Neural cell (in vitro differentiated cells): ENCODE measurements around the gene WNT10A.

Source experiments
- CTCF ChIP-seq: fragments of 450-650 bp; IDR thresholded peaks from 2 replicates; pipeline ENCODE4 v1.5.1; 2014; ENCODE audit warnings: antibody characterized with exemption, mild to moderate bottlenecking, moderate library complexity; ENCODE audit not compliant: poor library complexity, severe bottlenecking
- EP300 ChIP-seq: fragments of 450-650 bp; conservative IDR thresholded peaks from 2 replicates; pipeline ENCODE4 v1.6.1; 2014; ENCODE audit warnings: antibody characterized with exemption, mild to moderate bottlenecking, moderate library complexity; ENCODE audit not compliant: poor library complexity, severe bottlenecking
- EZH2 ChIP-seq: fragments of 200-600, 300-800 bp; shearing (Covaris generic), sonication (generic); IDR thresholded peaks from 2 replicates; pipeline ENCODE4 v1.6.1; 2014; ENCODE audit warnings: antibody characterized with exemption, low read length, borderline replicate concordance, mild to moderate bottlenecking; ENCODE audit not compliant: insufficient read depth, poor library complexity, severe bottlenecking
- MXI1 ChIP-seq: fragments of 450-650 bp; conservative IDR thresholded peaks from 2 replicates; pipeline ENCODE4 v1.6.1; 2014; ENCODE audit warnings: antibody characterized with exemption, mild to moderate bottlenecking; ENCODE audit not compliant: poor library complexity, severe bottlenecking
- POLR2AphosphoS5 ChIP-seq: IDR thresholded peaks from 2 replicates; pipeline ENCODE4 v1.6.1; 2012
- RAD21 ChIP-seq: fragments of 450-650 bp; conservative IDR thresholded peaks from 2 replicates; pipeline ENCODE4 v1.6.1; 2014; ENCODE audit warnings: antibody characterized with exemption, mild to moderate bottlenecking, moderate library complexity
- SMC3 ChIP-seq: fragments of 450-650 bp; conservative IDR thresholded peaks from 2 replicates; pipeline ENCODE4 v1.6.1; 2014; ENCODE audit warnings: antibody characterized with exemption, mild to moderate bottlenecking, moderate library complexity; ENCODE audit not compliant: poor library complexity
- TAF1 ChIP-seq: IDR thresholded peaks from 2 replicates; pipeline ENCODE4 v1.6.1; 2012; ENCODE audit warnings: low read depth
- TF ChIP-seq, protein P1 (sequence below): IDR thresholded peaks from 2 replicates; pipeline ENCODE4 v1.6.1; 2012; ENCODE audit warnings: borderline replicate concordance

DNA sequence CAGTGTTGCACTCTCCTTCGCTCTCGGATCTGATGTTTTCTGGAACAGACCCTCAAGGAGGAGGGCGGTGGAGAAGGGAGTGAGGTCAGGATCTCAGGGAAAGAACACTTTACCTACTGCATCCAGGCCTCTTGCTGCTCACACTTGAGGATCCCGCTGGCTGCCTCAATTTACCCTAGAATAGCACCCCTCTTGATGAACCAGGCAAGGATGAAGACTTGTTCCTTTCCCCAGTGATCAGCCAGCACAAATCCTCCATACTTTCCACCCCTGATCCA lies 14.2 kb downstream of the WNT10A start:
- TF ChIP-seq EZH2 (no peak), CTCF (no peak), MXI1 (no peak), EP300 (no peak), POLR2AphosphoS5 (no peak), SMC3 (no peak), TAF1 (no peak), RAD21 (no peak)
- TF ChIP-seq, protein P1, sequence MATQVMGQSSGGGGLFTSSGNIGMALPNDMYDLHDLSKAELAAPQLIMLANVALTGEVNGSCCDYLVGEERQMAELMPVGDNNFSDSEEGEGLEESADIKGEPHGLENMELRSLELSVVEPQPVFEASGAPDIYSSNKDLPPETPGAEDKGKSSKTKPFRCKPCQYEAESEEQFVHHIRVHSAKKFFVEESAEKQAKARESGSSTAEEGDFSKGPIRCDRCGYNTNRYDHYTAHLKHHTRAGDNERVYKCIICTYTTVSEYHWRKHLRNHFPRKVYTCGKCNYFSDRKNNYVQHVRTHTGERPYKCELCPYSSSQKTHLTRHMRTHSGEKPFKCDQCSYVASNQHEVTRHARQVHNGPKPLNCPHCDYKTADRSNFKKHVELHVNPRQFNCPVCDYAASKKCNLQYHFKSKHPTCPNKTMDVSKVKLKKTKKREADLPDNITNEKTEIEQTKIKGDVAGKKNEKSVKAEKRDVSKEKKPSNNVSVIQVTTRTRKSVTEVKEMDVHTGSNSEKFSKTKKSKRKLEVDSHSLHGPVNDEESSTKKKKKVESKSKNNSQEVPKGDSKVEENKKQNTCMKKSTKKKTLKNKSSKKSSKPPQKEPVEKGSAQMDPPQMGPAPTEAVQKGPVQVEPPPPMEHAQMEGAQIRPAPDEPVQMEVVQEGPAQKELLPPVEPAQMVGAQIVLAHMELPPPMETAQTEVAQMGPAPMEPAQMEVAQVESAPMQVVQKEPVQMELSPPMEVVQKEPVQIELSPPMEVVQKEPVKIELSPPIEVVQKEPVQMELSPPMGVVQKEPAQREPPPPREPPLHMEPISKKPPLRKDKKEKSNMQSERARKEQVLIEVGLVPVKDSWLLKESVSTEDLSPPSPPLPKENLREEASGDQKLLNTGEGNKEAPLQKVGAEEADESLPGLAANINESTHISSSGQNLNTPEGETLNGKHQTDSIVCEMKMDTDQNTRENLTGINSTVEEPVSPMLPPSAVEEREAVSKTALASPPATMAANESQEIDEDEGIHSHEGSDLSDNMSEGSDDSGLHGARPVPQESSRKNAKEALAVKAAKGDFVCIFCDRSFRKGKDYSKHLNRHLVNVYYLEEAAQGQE, result no peak
